HEK293 (cell line): ENCODE results near the gene CFAP97D2.

ENCODE experiments used
- CTCF ChIA-PET: fragments of 350-600 bp; formaldehyde crosslinking; extraction: SDS; loops from one replicate; lab custom pipeline; 2021; ENCODE audit warnings: antibody characterized with exemption; lab: Yijun Ruan, JAX
- POLR2A ChIA-PET: fragments of 300-600 bp; formaldehyde crosslinking; extraction: SDS; loops from one replicate; lab custom pipeline; 2020; ENCODE audit warnings: antibody characterized with exemption, inconsistent platforms; lab: Yijun Ruan, JAX
- H3K27ac ChIP-seq: fragments of 200-500 bp; sonication (Bioruptor generic); 2 replicates; pipeline ENCODE4 v1.5.1; 2014; ENCODE audit warnings: low read depth, low read length, control low read depth, inconsistent platforms; ENCODE audit errors: extremely low read depth
- H3K36me3 ChIP-seq, 2 experiments: fragments of 200-500 bp in 1 of 2; sonication (Bioruptor generic) in 1 of 2; 1 replicate in 1 of 2; 2 replicates in 1 of 2; pipeline ENCODE4 v1.5.1; 2014 to 2017; ENCODE audit warnings: inconsistent platforms in 2 of 2, low read length in 2 of 2; ENCODE audit not compliant: control insufficient read depth in 2 of 2, insufficient read depth in 1 of 2
- H3K4me1 ChIP-seq: fragments of 200-500 bp; sonication (Bioruptor generic); 2 replicates; pipeline ENCODE4 v1.5.1; 2014; ENCODE audit warnings: mild to moderate bottlenecking, low read length, inconsistent platforms; ENCODE audit not compliant: control insufficient read depth, insufficient read depth
- H3K4me3 ChIP-seq: 2 replicates; pipeline ENCODE4 v1.5.1; 2011; ENCODE audit warnings: low read depth, mild to moderate bottlenecking, control low read depth, low read length, moderate library complexity
- H3K9me3 ChIP-seq: fragments of 200-500 bp; sonication (Bioruptor generic); 2 replicates; pipeline ENCODE4 v1.5.1; 2014; ENCODE audit warnings: low read depth, low read length, inconsistent platforms; ENCODE audit not compliant: control insufficient read depth, insufficient read depth
- HIC1 ChIP-seq: fragments of 450-650 bp; formaldehyde crosslinking; IDR thresholded peaks from 2 replicates; pipeline ENCODE4 v1.5.1; 2016; ENCODE audit warnings: missing biosample characterization, missing genetic modification characterization
- KLF9 ChIP-seq: fragments of 450-650 bp; formaldehyde crosslinking; IDR thresholded peaks from 2 replicates; pipeline ENCODE4 v1.5.1; 2016; ENCODE audit warnings: missing biosample characterization, missing genetic modification characterization, low read depth
- SALL2 ChIP-seq: fragments of 450-650 bp; formaldehyde crosslinking; IDR thresholded peaks from 2 replicates; pipeline ENCODE4 v1.5.0; 2017; ENCODE audit warnings: missing biosample characterization, mild to moderate bottlenecking, missing genetic modification characterization, borderline replicate concordance
- SP3 ChIP-seq: fragments of 450-650 bp; formaldehyde crosslinking; IDR thresholded peaks from 2 replicates; pipeline ENCODE4 v1.5.1; 2016; ENCODE audit warnings: missing biosample characterization, missing genetic modification characterization
- TRIM28 ChIP-seq: IDR thresholded peaks from 2 replicates; pipeline ENCODE4 v1.6.1; 2011; ENCODE audit warnings: low read length, control low read depth, borderline replicate concordance
- ZBTB1 ChIP-seq: fragments of 450-650 bp; formaldehyde crosslinking; IDR thresholded peaks from 2 replicates; pipeline ENCODE4 v1.5.1; 2016; ENCODE audit warnings: missing biosample characterization, missing genetic modification characterization
- ZBTB11 ChIP-seq: fragments of 450-650 bp; formaldehyde crosslinking; conservative IDR thresholded peaks from 2 replicates; pipeline ENCODE4 v1.5.1; 2016; ENCODE audit warnings: low read depth, missing biosample characterization, missing genetic modification characterization
- ZBTB17 ChIP-seq: fragments of 450-650 bp; formaldehyde crosslinking; IDR thresholded peaks from 2 replicates; pipeline ENCODE4 v1.5.1; 2016; ENCODE audit warnings: missing biosample characterization, missing genetic modification characterization
- ZNF133 ChIP-seq: fragments of 450-650 bp; formaldehyde crosslinking; IDR thresholded peaks from 2 replicates; pipeline ENCODE4 v1.5.1; 2016; ENCODE audit warnings: missing biosample characterization, missing genetic modification characterization
- ZNF148 ChIP-seq: fragments of 450-650 bp; formaldehyde crosslinking; IDR thresholded peaks from 2 replicates; pipeline ENCODE4 v1.5.0; 2017; ENCODE audit warnings: missing biosample characterization, missing genetic modification characterization, borderline replicate concordance
- ZNF16 ChIP-seq: fragments of 450-650 bp; formaldehyde crosslinking; IDR thresholded peaks from 2 replicates; pipeline ENCODE4 v1.5.1; 2016; ENCODE audit warnings: low read depth, missing biosample characterization, missing genetic modification characterization
- ZNF211 ChIP-seq: fragments of 450-650 bp; formaldehyde crosslinking; IDR thresholded peaks from 2 replicates; pipeline ENCODE4 v1.5.1; 2016; ENCODE audit warnings: low read depth, missing biosample characterization, missing genetic modification characterization
- ZNF248 ChIP-seq: fragments of 450-650 bp; formaldehyde crosslinking; IDR thresholded peaks from 2 replicates; pipeline ENCODE4 v1.5.1; 2017; ENCODE audit warnings: missing biosample characterization, missing genetic modification characterization
- ZNF324 ChIP-seq: fragments of 450-650 bp; formaldehyde crosslinking; IDR thresholded peaks from 2 replicates; pipeline ENCODE4 v1.5.1; 2016; ENCODE audit warnings: missing biosample characterization, missing genetic modification characterization
- ZNF335 ChIP-seq: fragments of 450-650 bp; formaldehyde crosslinking; conservative IDR thresholded peaks from 2 replicates; pipeline ENCODE4 v1.5.1; 2016; ENCODE audit warnings: missing biosample characterization, missing genetic modification characterization
- ZNF544 ChIP-seq: fragments of 450-650 bp; formaldehyde crosslinking; IDR thresholded peaks from 2 replicates; pipeline ENCODE4 v1.5.0; 2017; ENCODE audit warnings: missing biosample characterization, missing genetic modification characterization
- ZNF692 ChIP-seq: fragments of 450-650 bp; formaldehyde crosslinking; IDR thresholded peaks from 2 replicates; pipeline ENCODE4 v1.5.1; 2016; ENCODE audit warnings: missing biosample characterization, missing genetic modification characterization
- ZSCAN5A ChIP-seq: fragments of 450-650 bp; formaldehyde crosslinking; IDR thresholded peaks from 2 replicates; pipeline ENCODE4 v1.5.1; 2016; ENCODE audit warnings: missing biosample characterization, missing genetic modification characterization

Gene CFAP97D2

GRCh38 chr13:114224201-114224600, 45.1 kb downstream of the CFAP97D2 start:
- Histone ChIP-seq H3K36me3 (no peaks in the 10 kb centered on the region), H3K27ac (no peak overlapping the region), H3K4me1 (no peaks in the 10 kb centered on the region), H3K4me3 (no peak overlapping the region), H3K9me3 (no peaks in the 10 kb centered on the region)
- no peak for TF ChIP-seq ZNF248 (tag by site-specific recombination)
- TF ChIP-seq ZBTB17 (tag by site-specific recombination) = no peak
- no peak for TF ChIP-seq ZNF692 (tag by site-specific recombination)
- no peak for TF ChIP-seq SP3 (tag by site-specific recombination)
- no peak for TF ChIP-seq ZSCAN5A (tag by site-specific recombination)
- TF ChIP-seq ZBTB11 (tag by site-specific recombination) = no peak
- no peak for TF ChIP-seq HIC1 (tag by site-specific recombination)
- no peak for TF ChIP-seq SALL2 (tag by site-specific recombination)
- TF ChIP-seq ZNF148 = no peak
- no peak for TF ChIP-seq KLF9
- no peak for TF ChIP-seq ZNF335 (tag by site-specific recombination)
- TF ChIP-seq ZBTB1 = no peak
- TF ChIP-seq ZNF133 (tag by site-specific recombination) = no peak
- no peak for TF ChIP-seq ZNF16
- no peak for TF ChIP-seq ZNF324 (tag by site-specific recombination)
- TF ChIP-seq ZNF544 = no peak
- TF ChIP-seq TRIM28 = no peak
- no peak for TF ChIP-seq ZNF211 (tag by site-specific recombination)
- ChIA-PET POLR2A (no interaction called here), CTCF (interaction anchor here (1.0 kb wide), 1 partner anchor 500 kb away, joined by 9 read pairs; no protein-coding TSS in a partner anchor)
